ENCODE data around the gene MTMR2. TPM values are rescaled to one million over a fixed set of nuclear protein-coding genes. Genes with fewer than 3 reads are reported as not detected.

MTMR2 gene
- total RNA-seq, 1 experiment from 2014 or later: 59.0 TPM

- H3T11ph ChIP-seq (ENCODE audit: low read length): no peak overlapping the region
- Mint-ChIP-seq H3K9me3 (no peaks in the 10 kb centered on the region; a peak in 1 of 5 replicates), H3K4me3 (no peak overlapping the region), H3K27me3 (ENCODE audit: low read depth) (no peaks in the 10 kb centered on the region), H3K36me3 (ENCODE audit: insufficient read depth in 1 of 3, low read depth in 3 of 3) (peaks cover 10 to 27% (median 23%) of the 10 kb centered on the region in 3 experiments), H3K4me1 (no peaks in the 10 kb centered on the region), H3K27ac (no peak overlapping the region)
- no peaks in the 10 kb centered on the region for H3K79me2 ChIP-seq (ENCODE audit: insufficient read depth, low read length)
- DNase-seq: no peak
- TF ChIP-seq CTCF (conservative IDR thresholded peaks at IDR 0.05): no peak
- H3K14ac ChIP-seq (ENCODE audit: insufficient read depth, low read length): no peak overlapping the region
- no peak overlapping the region for H3K18ac ChIP-seq (ENCODE audit: insufficient read length, low read depth, low read length)
- H2AK5ac ChIP-seq (ENCODE audit: insufficient read length, low read length): no peak overlapping the region
- H3K9me3 ChIP-seq (ENCODE audit: control insufficient read depth, low read depth, low read length): no peaks in the 10 kb centered on the region
- no peaks in the 10 kb centered on the region for H3K4me1 ChIP-seq (ENCODE audit: insufficient read depth, low read length)
- no peak overlapping the region for H3K27ac ChIP-seq (ENCODE audit: insufficient read length, low read depth, low read length)
- no peak overlapping the region for H3K4ac ChIP-seq (ENCODE audit: low read depth, low read length)
- no peak overlapping the region for H4K5ac ChIP-seq (ENCODE audit: insufficient read length, low read depth, low read length)
- no peaks in the 10 kb centered on the region for H4K20me1 ChIP-seq (ENCODE audit: control insufficient read depth, insufficient read depth, insufficient read length)
- no peaks in the 10 kb centered on the region for H3K23me2 ChIP-seq (ENCODE audit: insufficient read length, low read depth, low read length, poor library complexity, severe bottlenecking)
- no peaks in the 10 kb centered on the region for H3K27me3 ChIP-seq (ENCODE audit: insufficient read depth, low read length)
- H3K79me1 ChIP-seq (ENCODE audit: insufficient read depth, low read depth, low read length, poor library complexity, severe bottlenecking): no peaks in the 10 kb centered on the region
- H2BK15ac ChIP-seq (ENCODE audit: low read depth, low read length): no peak overlapping the region
- H2BK12ac ChIP-seq (ENCODE audit: insufficient read length, low read depth, low read length): no peak overlapping the region
- H3K4me2 ChIP-seq (ENCODE audit: insufficient read depth, insufficient read length, low read length): no peak overlapping the region
- H3K23ac ChIP-seq (ENCODE audit: insufficient read length, low read depth, low read length): no peak overlapping the region
- no peak overlapping the region for H4K8ac ChIP-seq (replicated peaks; ENCODE audit: insufficient read length, low read depth, low read length)
- WGBS (ENCODE audit: extremely low coverage, insufficient read length, low lambda C conversion rate): no CpG with 5 or more reads among the region's 1 CpG
- no peak overlapping the region for H4K91ac ChIP-seq (ENCODE audit: insufficient read length, low read depth, low read length)
- H3K9ac ChIP-seq (ENCODE audit: extremely low read depth, insufficient read length, low read length): no peak overlapping the region
- H3K56ac ChIP-seq (ENCODE audit: insufficient read length, low read depth, low read length): no peak overlapping the region
- H2BK5ac ChIP-seq (ENCODE audit: insufficient read length, low read length): no peak overlapping the region
- no peak overlapping the region for H2BK120ac ChIP-seq (ENCODE audit: low read depth, low read length, poor library complexity, severe bottlenecking)
- no peak overlapping the region for H2AFZ ChIP-seq (ENCODE audit: low read length)
- H2BK20ac ChIP-seq (ENCODE audit: low read depth, low read length, poor library complexity, severe bottlenecking): no peak overlapping the region
Measured at GRCh38 chr11:95883381-95883780, 40.5 kb downstream of the MTMR2 start.

Measured in H9 (cell line).